Stimulated activated CD4-positive, alpha-beta T cell treated with anti-CD3 and anti-CD28 coated beads, TNF-alpha, amount 100 ng/mL, for 24 hours (primary cell): Measurements from ENCODE around the gene EPM2A.

ENCODE experiments used
- DNase-seq, 3 experiments: peaks; one replicate each; pipeline ENCODE4 v3.0.0-alpha.2; 2020; ENCODE audit warnings: low read depth in 3 of 3

EPM2A gene

DNA sequence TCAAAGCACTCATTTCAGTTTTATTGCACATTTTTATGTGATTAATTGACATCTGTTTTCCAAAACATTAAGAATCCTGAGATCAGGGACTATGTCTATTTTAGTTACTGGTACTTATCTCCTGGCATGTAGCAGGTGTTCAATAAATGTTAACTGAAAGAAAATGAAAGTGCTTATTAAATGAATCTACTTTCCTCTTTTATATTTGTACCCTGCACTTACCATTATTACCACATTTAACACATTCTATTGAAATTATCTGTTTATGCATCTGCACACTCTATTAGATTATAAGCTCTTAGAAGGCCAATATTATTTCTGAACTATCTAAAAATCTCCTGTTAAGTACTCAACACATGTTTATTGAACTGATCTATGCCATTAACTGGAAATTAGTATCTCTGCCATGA is 131.9 kb downstream of the EPM2A start:
- no peak for DNase-seq

DNA sequence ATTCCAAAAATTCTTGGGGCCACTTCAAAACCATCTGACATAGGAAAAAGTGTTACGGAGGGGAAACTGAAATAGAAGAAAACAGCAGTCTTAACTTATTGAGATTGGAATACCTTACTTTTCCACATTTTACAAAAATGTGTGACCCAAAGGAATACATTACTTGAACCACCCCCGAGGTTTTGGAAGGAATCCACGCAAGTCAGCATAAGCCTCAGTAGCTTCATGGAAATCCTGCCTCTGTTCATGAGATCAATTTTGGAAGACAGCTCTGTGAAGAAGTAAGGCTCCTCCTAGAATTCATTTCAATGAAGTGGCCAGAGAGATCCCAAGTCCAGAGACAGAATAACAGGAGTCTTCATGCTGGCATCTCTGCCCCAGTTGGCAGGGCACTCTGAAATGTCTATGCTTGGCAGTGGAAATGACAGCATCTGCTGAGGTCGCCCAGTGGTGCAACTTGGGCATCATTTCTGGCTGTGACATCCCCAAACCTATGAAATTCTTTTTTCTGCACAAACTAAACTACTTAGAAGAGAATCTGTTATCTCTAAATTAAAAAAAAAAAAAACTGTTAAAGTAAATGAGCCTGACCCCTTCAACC is 132.5 kb downstream of the EPM2A start:
- DNase-seq: no peak

DNA sequence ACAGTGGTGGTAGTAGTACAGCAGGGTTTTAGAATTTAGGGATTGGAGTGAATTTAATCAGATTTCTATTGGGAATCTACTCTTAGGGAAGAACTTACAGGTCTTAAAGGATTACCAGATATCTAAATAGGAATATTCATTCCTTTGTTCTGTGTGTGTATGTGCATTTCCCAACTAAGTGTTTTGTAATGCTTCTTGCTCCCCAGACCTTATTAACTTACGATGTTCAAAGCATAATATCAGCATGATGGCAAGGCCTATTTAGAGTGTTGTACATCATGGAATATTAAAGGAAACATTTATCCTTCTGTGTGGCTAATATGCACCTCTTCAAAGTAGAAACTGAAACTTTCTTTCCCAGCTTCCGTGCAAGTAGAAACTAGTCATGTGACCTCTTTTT is 133.9 kb downstream of the EPM2A start:
- no peak for DNase-seq

DNA sequence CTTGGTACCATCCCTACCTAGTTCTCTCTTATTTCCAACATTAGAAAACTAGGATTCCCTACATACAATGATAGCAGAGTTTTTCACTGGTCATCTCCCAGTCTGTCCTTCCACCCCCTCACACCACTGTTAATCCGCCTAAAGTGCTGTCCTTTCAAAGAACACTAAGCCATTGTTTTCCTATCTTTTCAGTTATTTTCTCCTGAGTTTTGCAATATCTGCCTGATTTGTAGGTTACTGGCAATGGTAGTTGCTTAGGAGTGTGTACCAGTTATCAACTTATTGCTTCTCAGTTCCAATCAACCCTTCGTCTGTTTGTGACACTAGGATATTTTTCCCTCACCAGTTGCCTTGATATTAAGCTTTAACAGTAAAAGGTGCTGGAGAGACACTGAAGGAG is 135.0 kb downstream of the EPM2A start:
- DNase-seq: no peak

DNA sequence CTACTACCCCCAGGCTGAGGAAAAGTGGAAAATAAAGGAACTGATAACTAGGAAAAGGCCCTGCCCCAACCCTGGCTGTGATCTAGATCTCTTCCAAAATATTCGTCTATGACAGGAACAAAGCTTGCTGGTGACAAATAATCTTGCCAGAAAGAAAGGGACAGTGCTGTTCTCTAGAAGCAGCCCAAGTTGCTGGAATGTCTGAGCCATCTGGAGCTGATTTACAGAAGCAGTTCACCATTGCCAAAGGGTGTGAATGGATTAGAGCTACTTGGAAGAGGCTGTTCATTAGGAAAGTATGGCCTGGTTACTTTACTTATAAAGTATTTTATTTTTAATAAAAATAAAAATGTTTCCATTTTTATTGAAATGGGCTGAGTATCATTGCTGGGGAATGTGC is 146.3 kb downstream of the EPM2A start:
- no peak for DNase-seq

DNA sequence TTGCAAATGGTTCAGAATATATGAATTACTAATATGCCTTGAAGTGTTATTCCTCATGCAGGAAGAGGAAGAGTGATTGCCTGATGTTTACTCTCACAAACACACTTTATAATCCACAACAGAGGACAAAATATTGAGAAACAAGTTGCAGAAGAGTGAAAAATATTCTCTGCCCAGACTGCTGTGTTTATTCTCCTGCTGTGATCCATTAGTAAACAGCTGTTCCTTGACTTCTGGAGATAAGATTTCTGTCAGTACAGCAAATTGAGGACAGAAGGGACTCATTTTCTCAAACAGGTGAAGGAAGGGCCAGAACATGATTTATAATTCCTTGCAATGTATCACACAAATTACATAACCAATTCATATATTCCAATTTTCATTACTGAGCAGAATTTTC is 148.0 kb downstream of the EPM2A start:
- no peak for DNase-seq

DNA sequence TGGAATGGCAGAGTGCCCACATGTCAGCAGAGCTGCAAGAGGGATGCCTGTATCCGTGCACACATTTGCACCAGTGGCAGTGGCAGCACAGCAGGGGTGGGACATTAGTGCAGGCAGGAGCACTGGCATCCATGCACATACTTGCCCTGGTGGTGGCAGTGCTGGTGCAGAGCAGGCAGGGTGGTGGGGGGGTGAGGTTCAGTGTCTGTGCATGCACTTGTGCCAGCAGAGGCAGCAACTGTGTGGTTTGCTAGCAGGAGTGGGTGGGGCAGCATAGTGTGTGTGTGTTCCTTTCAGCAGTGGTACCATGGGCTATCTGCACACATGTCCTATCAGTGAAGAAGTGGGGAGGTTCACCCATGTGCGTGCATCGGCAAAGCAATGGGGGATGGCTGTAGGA is 151.6 kb downstream of the EPM2A start:
- no peak for DNase-seq
